Nephron progenitor cell (in vitro differentiated cells): ENCODE results near the gene KSR1.
A peak's percentile ranks its signal among the peaks of the same experiment; 100 is the strongest.
"Not testable (repeated sequence)": the region's sequence is repeated elsewhere in the genome, so short reads cannot be mapped to it uniquely, and the experiment has no call there.

Experiments
- DNase-seq: peaks from one replicate; pipeline ENCODE4 v3.0.0; 2021
- H3K27ac Mint-ChIP-seq: 2 replicates; pipeline ENCODE4 v1.8.0; 2021; ENCODE audit warnings: mild to moderate bottlenecking, moderate library complexity, mixed read lengths
- H3K27me3 Mint-ChIP-seq: 2 replicates; pipeline ENCODE4 v1.8.0; 2021; ENCODE audit warnings: mild to moderate bottlenecking, low read depth, mixed read lengths; ENCODE audit not compliant: poor library complexity
- H3K36me3 Mint-ChIP-seq: 2 replicates; pipeline ENCODE4 v1.8.0; 2021; ENCODE audit warnings: low read depth, mixed read lengths
- H3K4me1 Mint-ChIP-seq: 2 replicates; pipeline ENCODE4 v1.8.0; 2021; ENCODE audit warnings: mixed read lengths
- H3K4me3 Mint-ChIP-seq: 2 replicates; pipeline ENCODE4 v1.8.0; 2021; ENCODE audit warnings: mild to moderate bottlenecking, moderate library complexity, mixed read lengths
- H3K9me3 Mint-ChIP-seq: 2 replicates; pipeline ENCODE4 v1.8.0; 2021; ENCODE audit warnings: mild to moderate bottlenecking, moderate library complexity, mixed read lengths
- TF ChIP-seq, protein P1 (sequence below): fragments of 200-600 bp; sonication (generic); IDR thresholded peaks from 2 replicates; pipeline ENCODE4 v1.5.0; 2021; ENCODE audit warnings: antibody characterized with exemption

The KSR1 gene

DNA sequence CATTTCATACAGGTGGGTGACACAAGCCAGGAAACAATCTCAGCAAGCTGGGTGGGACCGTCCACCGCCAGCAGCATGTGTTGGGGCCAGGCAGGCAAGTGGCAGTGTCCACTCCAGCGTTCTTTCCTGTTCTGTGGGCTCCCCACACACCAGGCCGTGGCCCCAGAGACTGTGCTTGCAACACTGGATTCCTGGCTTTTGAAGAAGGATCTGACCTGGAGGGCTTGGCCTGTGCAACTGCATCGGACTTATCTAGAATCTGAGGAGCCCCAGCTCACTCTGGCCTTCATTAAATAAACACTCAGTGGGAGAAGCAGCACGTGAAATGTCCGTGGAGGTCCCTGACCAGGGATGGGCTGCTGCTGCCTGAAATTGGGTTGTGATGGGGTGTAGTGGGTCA lies 3.2 kb downstream of the KSR1 start:
- Mint-ChIP-seq H3K27ac (peak overlapping the region; percentile 73), H3K9me3 (no peaks in the 10 kb centered on the region), H3K4me1 (peaks cover 43% of the 10 kb centered on the region), H3K4me3 (peak overlapping the region; percentile 23), H3K27me3 (peaks cover 17% of the 10 kb centered on the region), H3K36me3 (no peaks in the 10 kb centered on the region)
- TF ChIP-seq, protein P1, sequence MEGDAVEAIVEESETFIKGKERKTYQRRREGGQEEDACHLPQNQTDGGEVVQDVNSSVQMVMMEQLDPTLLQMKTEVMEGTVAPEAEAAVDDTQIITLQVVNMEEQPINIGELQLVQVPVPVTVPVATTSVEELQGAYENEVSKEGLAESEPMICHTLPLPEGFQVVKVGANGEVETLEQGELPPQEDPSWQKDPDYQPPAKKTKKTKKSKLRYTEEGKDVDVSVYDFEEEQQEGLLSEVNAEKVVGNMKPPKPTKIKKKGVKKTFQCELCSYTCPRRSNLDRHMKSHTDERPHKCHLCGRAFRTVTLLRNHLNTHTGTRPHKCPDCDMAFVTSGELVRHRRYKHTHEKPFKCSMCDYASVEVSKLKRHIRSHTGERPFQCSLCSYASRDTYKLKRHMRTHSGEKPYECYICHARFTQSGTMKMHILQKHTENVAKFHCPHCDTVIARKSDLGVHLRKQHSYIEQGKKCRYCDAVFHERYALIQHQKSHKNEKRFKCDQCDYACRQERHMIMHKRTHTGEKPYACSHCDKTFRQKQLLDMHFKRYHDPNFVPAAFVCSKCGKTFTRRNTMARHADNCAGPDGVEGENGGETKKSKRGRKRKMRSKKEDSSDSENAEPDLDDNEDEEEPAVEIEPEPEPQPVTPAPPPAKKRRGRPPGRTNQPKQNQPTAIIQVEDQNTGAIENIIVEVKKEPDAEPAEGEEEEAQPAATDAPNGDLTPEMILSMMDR = no peak
- DNase-seq = no peak

DNA sequence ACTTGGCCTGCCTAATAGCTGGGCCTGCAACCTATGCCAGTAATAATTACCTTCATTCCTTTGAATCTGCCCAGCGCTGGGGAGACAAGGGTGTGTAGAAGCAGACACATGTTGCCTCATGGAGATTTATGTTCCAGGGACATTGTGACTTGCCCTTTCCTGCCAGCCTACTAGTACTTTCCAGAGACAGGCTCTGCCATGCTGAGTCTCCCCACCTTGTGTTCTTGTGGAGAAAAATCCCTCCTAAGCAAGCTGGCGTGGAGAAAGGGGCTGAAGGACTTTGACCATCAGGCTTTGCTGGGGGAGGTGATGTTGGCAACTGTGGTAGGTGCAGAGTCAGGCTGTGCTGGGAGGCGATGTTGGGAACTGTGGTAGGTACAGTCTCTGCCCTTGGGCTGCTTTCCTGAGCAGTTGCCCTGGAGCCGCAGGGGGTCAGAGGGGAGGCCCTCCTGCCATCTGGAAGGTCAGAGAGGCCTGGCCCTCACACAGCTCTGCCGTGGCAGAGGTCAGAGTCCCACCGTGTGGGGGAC lies 4.0 kb downstream of the KSR1 start:
- Mint-ChIP-seq H3K9me3 (no peaks in the 10 kb centered on the region), H3K4me1 (peaks cover 43% of the 10 kb centered on the region), H3K36me3 (no peaks in the 10 kb centered on the region), H3K27me3 (peaks cover 10% of the 10 kb centered on the region), H3K4me3 (no peak overlapping the region), H3K27ac (no peak overlapping the region)
- TF ChIP-seq, protein P1 = no peak
- DNase-seq = no peak

DNA sequence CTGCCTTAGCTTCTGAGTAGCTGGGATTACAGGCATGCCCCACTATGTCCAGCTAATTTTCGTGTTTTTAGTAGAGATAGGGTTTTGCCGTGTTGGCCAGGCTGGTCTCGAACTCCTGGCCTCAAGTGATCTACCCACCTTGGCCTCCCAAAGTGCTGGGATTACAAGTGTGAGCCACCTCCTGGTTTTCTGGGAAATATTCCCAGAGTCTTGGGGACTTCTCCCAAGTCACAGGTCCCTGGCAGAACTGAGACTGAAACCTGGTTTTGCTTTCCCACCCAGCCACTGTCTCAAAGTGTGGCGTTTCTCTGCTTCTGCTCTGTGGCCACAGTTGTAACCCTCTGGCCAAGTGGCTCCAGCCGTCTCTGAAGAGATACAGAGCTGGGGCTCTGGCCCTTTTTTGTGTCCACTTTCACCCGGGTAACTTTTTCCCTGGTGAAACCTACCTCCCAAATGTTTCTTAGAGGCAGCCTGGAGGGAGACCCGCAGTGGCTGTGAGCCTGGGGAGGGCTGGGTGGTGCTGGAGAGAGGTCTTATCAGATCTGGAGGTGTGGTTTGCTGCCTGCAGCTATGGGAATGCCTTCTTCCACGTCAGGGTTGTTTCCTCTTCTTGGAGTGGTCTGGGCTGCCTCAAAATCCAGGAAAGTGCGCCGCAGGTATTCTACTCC lies 5.1 kb downstream of the KSR1 start:
- peaks cover 45% of the 10 kb centered on the region for H3K4me1 Mint-ChIP-seq
- DNase-seq = no peak
- no peaks in the 10 kb centered on the region for H3K36me3 Mint-ChIP-seq
- H3K27me3 Mint-ChIP-seq = peaks cover 4% of the 10 kb centered on the region
- H3K27ac Mint-ChIP-seq = no peak overlapping the region
- no peaks in the 10 kb centered on the region for H3K9me3 Mint-ChIP-seq
- TF ChIP-seq, protein P1 = no peak
- H3K4me3 Mint-ChIP-seq = no peak overlapping the region

DNA sequence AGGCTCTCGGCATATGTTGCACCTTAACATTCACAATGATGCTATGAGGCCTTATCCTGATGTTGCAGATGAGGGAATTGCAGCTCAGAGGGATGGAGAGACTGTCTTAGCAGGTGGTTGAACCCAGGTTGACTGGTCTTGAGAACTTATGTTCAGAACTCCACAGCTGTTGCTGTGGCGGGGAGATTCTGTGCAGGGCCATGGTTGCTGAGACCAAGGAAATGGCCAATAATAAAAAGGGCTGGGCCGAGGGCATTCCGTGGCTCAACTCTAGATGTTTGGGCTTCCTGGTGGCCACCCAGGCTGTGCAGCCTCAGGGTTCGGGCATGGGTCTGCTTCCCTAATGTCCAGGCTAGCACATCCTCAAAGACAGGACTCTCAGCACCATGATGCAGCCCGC lies 5.9 kb downstream of the KSR1 start:
- TF ChIP-seq, protein P1 = no peak
- Mint-ChIP-seq H3K4me1 (peaks cover 48% of the 10 kb centered on the region), H3K36me3 (no peaks in the 10 kb centered on the region), H3K9me3 (no peaks in the 10 kb centered on the region), H3K4me3 (no peak overlapping the region), H3K27me3 (peaks cover 3% of the 10 kb centered on the region), H3K27ac (no peak overlapping the region)
- no peak for DNase-seq

DNA sequence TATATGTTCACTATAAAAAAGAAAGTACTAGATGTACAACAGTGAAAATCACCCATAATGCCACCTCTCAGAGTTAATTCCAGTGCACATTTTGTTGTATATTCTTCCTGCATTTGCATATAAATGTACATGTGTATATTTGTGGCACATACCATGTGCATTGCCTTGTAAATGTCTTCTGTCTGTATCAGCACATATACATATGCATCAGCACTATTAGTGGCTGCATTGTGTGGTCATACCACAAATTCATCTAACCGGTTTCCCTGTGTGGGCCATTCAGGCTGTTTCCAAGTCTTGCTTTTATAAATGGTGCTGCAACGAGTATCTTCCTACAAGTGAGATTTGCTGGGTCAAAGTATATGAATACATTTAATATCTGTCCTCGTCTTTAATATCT lies 6.5 kb downstream of the KSR1 start:
- Mint-ChIP-seq H3K36me3 (no peaks in the 10 kb centered on the region), H3K27ac (no peak overlapping the region), H3K27me3 (no peaks in the 10 kb centered on the region), H3K4me1 (peaks cover 42% of the 10 kb centered on the region), H3K9me3 (no peaks in the 10 kb centered on the region), H3K4me3 (no peak overlapping the region)
- no peak for DNase-seq
- TF ChIP-seq, protein P1 = no peak

DNA sequence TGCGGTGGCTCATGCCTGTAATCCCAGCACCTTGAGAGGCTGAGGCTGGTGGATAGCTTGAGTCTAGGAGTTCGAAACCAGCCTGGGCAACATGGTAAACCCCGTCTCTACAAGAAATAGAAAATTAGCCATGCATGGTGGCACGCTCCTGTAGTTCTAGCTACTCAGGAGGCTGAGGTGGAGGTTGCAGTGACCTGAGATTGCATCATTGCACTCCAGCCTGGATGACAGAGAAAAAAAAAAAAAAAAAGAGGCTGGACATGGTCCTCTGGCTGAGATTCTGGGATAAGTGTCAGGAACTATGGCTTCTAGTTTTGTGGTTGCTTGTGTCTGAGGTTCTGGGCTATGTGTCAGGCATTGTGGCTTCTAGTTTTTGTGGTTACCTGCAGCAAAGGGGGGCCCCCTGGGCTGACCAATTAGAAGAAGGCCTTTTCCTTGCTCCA lies 7.0 kb downstream of the KSR1 start:
- no peak for DNase-seq
- Mint-ChIP-seq H3K27me3 (no peaks in the 10 kb centered on the region), H3K36me3 (no peaks in the 10 kb centered on the region), H3K4me3 (no peak overlapping the region), H3K4me1 (peaks cover 37% of the 10 kb centered on the region), H3K9me3 (no peaks in the 10 kb centered on the region), H3K27ac (no peak overlapping the region)
- TF ChIP-seq, protein P1 = no peak

DNA sequence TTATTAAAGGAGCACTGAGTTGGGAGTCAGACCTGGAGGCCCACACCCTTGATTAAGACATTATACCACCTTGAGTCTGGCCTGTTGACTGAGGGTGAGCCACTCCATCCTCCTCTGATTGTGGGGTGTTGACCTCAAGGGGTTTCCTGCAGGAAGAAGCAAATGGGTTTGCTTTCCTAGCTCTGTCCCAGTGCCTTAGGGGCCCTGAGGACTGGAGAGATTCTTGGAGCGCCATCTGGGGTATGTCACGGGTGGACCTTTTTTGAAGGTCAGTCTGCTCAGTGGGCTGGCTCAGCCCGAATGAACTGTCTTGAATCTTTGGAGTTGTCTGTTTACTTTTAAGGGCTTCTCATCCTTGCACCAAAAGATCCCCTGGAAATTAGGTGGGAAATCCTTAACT lies 7.8 kb downstream of the KSR1 start:
- not testable (repeated sequence) for H3K9me3 Mint-ChIP-seq, H3K4me3 Mint-ChIP-seq, H3K27ac Mint-ChIP-seq, H3K36me3 Mint-ChIP-seq, DNase-seq, H3K27me3 Mint-ChIP-seq
- peaks cover 29% of the 10 kb centered on the region for H3K4me1 Mint-ChIP-seq
